ENCODE results near the gene LTA4H. TPM values are rescaled to one million over a fixed set of nuclear protein-coding genes. Genes with fewer than 3 reads are reported as not detected.

The LTA4H gene
- total RNA-seq (100 to 1,000 TPM; 168 to 262 TPM), polyA plus RNA-seq (100 to 1,000 TPM; 145 to 176 TPM)
- long read RNA-seq, donor 1, transcript LTA4H-201 (19 exons, 2,139 nt), result major isoform, 34 of 68 reads
- long read RNA-seq, donor 1, partial matches to known transcripts, result 18 of 68 reads
- long read RNA-seq, donor 1, other reads (novel, unspliced or antisense), result 16 of 68 reads
- long read RNA-seq, donor 2, transcript LTA4H-201 (19 exons, 2,139 nt), result major isoform, 7 of 7 reads
- long read RNA-seq, donor 2, partial matches to known transcripts, result 0 of 7 reads
- long read RNA-seq, donor 2, other reads (novel, unspliced or antisense), result 0 of 7 reads
- long read RNA-seq, donor 3, transcript LTA4H-201 (19 exons, 2,139 nt), result major isoform, 13 of 22 reads
- long read RNA-seq, donor 3, partial matches to known transcripts, result 0 of 22 reads
- long read RNA-seq, donor 3, other reads (novel, unspliced or antisense), result 9 of 22 reads
- long read RNA-seq, donor 4, transcript LTA4H-201 (19 exons, 2,139 nt), result major isoform, 5 of 21 reads
- long read RNA-seq, donor 4, partial matches to known transcripts, result 10 of 21 reads
- long read RNA-seq, donor 4, other reads (novel, unspliced or antisense), result 6 of 21 reads
- long read RNA-seq, donor 5, transcript LTA4H-201 (19 exons, 2,139 nt), result major isoform, 24 of 56 reads
- long read RNA-seq, donor 5, partial matches to known transcripts, result 18 of 56 reads
- long read RNA-seq, donor 5, other reads (novel, unspliced or antisense), result 13 of 56 reads

- no peaks in the 10 kb centered on the region for H3K36me3 ChIP-seq (ENCODE audit: control insufficient read depth in 4 of 4, insufficient read depth in 4 of 4, low read length in 4 of 4)
- ATAC-seq (ENCODE audit: insufficient read depth, low FRiP score) (peak; percentile 97), DNase-seq (peak; percentile 98 to 100 (median 99))
- TF ChIP-seq CTCF (IDR thresholded peaks at IDR 0.05; ENCODE audit: control extremely low read depth, extremely low read depth), result no peak
- no peaks in the 10 kb centered on the region for H3K9me3 ChIP-seq (ENCODE audit: control insufficient read depth in 4 of 4, insufficient read depth in 3 of 4, low read length in 3 of 4)
- H3K4me1 ChIP-seq (ENCODE audit: control insufficient read depth in 5 of 5, insufficient read depth in 5 of 5, low read length in 5 of 5), result peaks cover 0 to 16% (median 5%) of the 10 kb centered on the region in 5 donors
- H3K27ac ChIP-seq (ENCODE audit: low read depth in 1 of 2, low read length in 1 of 2), result peak within 1 kb of the TSS; percentile 73 to 92
- H3K4me3 ChIP-seq, result peak within 1 kb of the TSS; percentile 94
- 0% methylated on average over 55 of the region's 55 CpGs for WGBS, 2 donors
- no peaks in the 10 kb centered on the region for H3K27me3 ChIP-seq (ENCODE audit: control insufficient read depth in 3 of 3, insufficient read depth in 3 of 3, low read length in 2 of 3)
- H3K9ac ChIP-seq (ENCODE audit: insufficient read depth in 1 of 2, low read length in 2 of 2), result peak within 1 kb of the TSS; percentile 57 to 93
Measured at GRCh38 chr12:96035283-96036236, at the start of gene LTA4H. LTA4H (minus strand) TSS chr12:96035587; CDS start chr12:96035519, 68 bp downstream.

DNA sequence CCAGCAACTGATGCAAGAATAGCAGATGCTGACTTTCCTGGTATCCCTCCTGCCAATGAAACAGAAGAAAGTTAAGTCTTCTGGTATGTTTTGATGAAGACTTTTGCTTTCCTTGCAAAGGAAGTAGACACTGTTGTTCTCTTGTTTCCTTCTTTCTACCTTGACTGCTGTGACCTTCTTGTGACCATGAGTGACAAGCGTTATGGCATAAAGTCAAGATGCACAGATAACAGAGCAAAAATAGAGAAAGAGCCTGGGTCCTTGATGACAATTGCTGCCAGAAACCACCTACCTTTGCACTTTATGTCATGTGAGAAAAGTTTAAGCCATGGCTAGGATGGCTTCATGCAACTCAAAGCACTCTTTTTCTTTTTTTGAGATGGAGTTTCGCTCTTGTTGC, 49.2 kb upstream of the LTA4H start:
- WGBS, 2 donors, result 93 to 96% methylated on average over 2 of the region's 2 CpGs

More for the DNA sequence above, 49.2 kb upstream of the LTA4H start:
- no peaks in the 10 kb centered on the region for H3K36me3 ChIP-seq (ENCODE audit: control insufficient read depth in 4 of 4, insufficient read depth in 4 of 4, low read length in 4 of 4)
- ATAC-seq (ENCODE audit: insufficient read depth, low FRiP score) (no peak), DNase-seq (no peak)
- H3K27ac ChIP-seq (ENCODE audit: low read depth in 1 of 2, low read length in 1 of 2), result no peak overlapping the region
- no peak for TF ChIP-seq CTCF (IDR thresholded peaks at IDR 0.05; ENCODE audit: control extremely low read depth, extremely low read depth)
- no peaks in the 10 kb centered on the region for H3K27me3 ChIP-seq (ENCODE audit: control insufficient read depth in 3 of 3, insufficient read depth in 3 of 3, low read length in 2 of 3)
- H3K4me1 ChIP-seq (ENCODE audit: control insufficient read depth in 5 of 5, insufficient read depth in 5 of 5, low read length in 5 of 5), result no peaks in the 10 kb centered on the region
- no peak overlapping the region for H3K9ac ChIP-seq (ENCODE audit: insufficient read depth in 1 of 2, low read length in 2 of 2)
- peaks cover 0 to 3% (median 0%) of the 10 kb centered on the region in 4 donors for H3K9me3 ChIP-seq (ENCODE audit: control insufficient read depth in 4 of 4, insufficient read depth in 3 of 4, low read length in 3 of 4)
- H3K4me3 ChIP-seq, result no peak overlapping the region

Data from lung (tissue), 16 donors.